ENCODE measurements around the gene SLC5A4. TPM values are rescaled to one million over a fixed set of nuclear protein-coding genes. Genes with fewer than 3 reads are reported as not detected.
"Not testable (repeated sequence)": the region's sequence is repeated elsewhere in the genome, so short reads cannot be mapped to it uniquely, and the experiment has no call there.

Gene SLC5A4
- total RNA-seq (under 1 TPM; 0.28 to 0.75 TPM), polyA plus RNA-seq (under 1 TPM; 0.03 to 0.10 TPM)

- H3K36me3 ChIP-seq (ENCODE audit: control insufficient read depth in 4 of 4, insufficient read depth in 3 of 4, low read depth in 1 of 4, low read length in 3 of 4), result no peaks in the 10 kb centered on the region
- no peak for TF ChIP-seq SP1 (IDR thresholded peaks at IDR 0.05)
- no peak for TF ChIP-seq NR2F2 (IDR thresholded peaks at IDR 0.05)
- no peak for TF ChIP-seq FOXA2 (IDR thresholded peaks at IDR 0.05)
- no peak for TF ChIP-seq JUND (IDR thresholded peaks at IDR 0.05)
- TF ChIP-seq MAX (IDR thresholded peaks at IDR 0.05), result no peak
- TF ChIP-seq YY1 (IDR thresholded peaks at IDR 0.05), result no peak
- no peak for TF ChIP-seq EGR1 (IDR thresholded peaks at IDR 0.05; ENCODE audit: low read depth in 2 of 2)
- TF ChIP-seq HNF4G (IDR thresholded peaks at IDR 0.05), result no peak
- no peak for TF ChIP-seq CTCF (IDR thresholded peaks at IDR 0.05; ENCODE audit: low read depth, low read length, missing input control)
- TF ChIP-seq FOXA1 (IDR thresholded peaks at IDR 0.05), result no peak
- TF ChIP-seq ATF3 (IDR thresholded peaks at IDR 0.05), result no peak
- TF ChIP-seq HNF4A (conservative IDR thresholded peaks at IDR 0.05), result no peak
- TF ChIP-seq REST (IDR thresholded peaks at IDR 0.05), result no peak
- TF ChIP-seq TAF1 (conservative IDR thresholded peaks at IDR 0.05), result no peak
- TF ChIP-seq ZBTB33 (IDR thresholded peaks at IDR 0.05), result no peak
- no peak for TF ChIP-seq RAD21 (IDR thresholded peaks at IDR 0.05)
- no peak for DNase-seq (ENCODE audit: low spot score)
- no peak within 1 kb of the TSS for H3K27ac ChIP-seq (ENCODE audit: low read depth in 1 of 2, low read length in 2 of 2)
- no peak within 1 kb of the TSS for H3K4me3 ChIP-seq (ENCODE audit: low read depth in 1 of 3, low read length in 3 of 3)
- no peaks in the 10 kb centered on the region for H3K9me3 ChIP-seq (ENCODE audit: control insufficient read depth in 4 of 4, low read length in 3 of 4)
- H3K27me3 ChIP-seq (ENCODE audit: control insufficient read depth in 4 of 4, insufficient read depth in 4 of 4, low read length in 3 of 4), result no peaks in the 10 kb centered on the region
- H3K9ac ChIP-seq (ENCODE audit: low read depth in 1 of 2, low read length in 2 of 2), result no peak within 1 kb of the TSS
- no peaks in the 10 kb centered on the region for H3K4me1 ChIP-seq (ENCODE audit: control insufficient read depth in 4 of 4, insufficient read depth in 4 of 4, low read length in 3 of 4)
- WGBS, result 86% methylated on average over 5 of the region's 5 CpGs
Measured at GRCh38 chr22:32255217-32255616, at the start of gene SLC5A4. TSS of gene SLC5A4 (minus strand) at chr22:32255347. CDS start at chr22:32255329, 18 bp downstream.

- H3K9me3 ChIP-seq (ENCODE audit: control insufficient read depth in 4 of 4, low read length in 3 of 4); H3K4me1 ChIP-seq (ENCODE audit: control insufficient read depth in 4 of 4, insufficient read depth in 4 of 4, low read length in 3 of 4); H3K27ac ChIP-seq (ENCODE audit: low read depth in 1 of 2, low read length in 2 of 2); H3K4me3 ChIP-seq (ENCODE audit: low read depth in 1 of 3, low read length in 3 of 3); H3K36me3 ChIP-seq (ENCODE audit: control insufficient read depth in 4 of 4, insufficient read depth in 3 of 4, low read depth in 1 of 4, low read length in 3 of 4); DNase-seq (ENCODE audit: low spot score); H3K9ac ChIP-seq (ENCODE audit: low read depth in 1 of 2, low read length in 2 of 2); H3K27me3 ChIP-seq (ENCODE audit: control insufficient read depth in 4 of 4, insufficient read depth in 4 of 4, low read length in 3 of 4): not testable (repeated sequence)
Measured at GRCh38 chr22:32293921-32294320, 38.8 kb upstream of the SLC5A4 start.

All from liver (tissue), 9 donors.